Activated T-cell treated with anti-CD3 and anti-CD28 coated beads for 24 hours (primary cell): ENCODE measurements around the gene PGAP3.
"Not testable (repeated sequence)": the region's sequence is repeated elsewhere in the genome, so short reads cannot be mapped to it uniquely, and the experiment has no call there.

Source experiments
- DNase-seq: peaks from one replicate; pipeline ENCODE4 v3.0.0-alpha.2; 2020; ENCODE audit warnings: low read depth

PGAP3 gene, protein sequence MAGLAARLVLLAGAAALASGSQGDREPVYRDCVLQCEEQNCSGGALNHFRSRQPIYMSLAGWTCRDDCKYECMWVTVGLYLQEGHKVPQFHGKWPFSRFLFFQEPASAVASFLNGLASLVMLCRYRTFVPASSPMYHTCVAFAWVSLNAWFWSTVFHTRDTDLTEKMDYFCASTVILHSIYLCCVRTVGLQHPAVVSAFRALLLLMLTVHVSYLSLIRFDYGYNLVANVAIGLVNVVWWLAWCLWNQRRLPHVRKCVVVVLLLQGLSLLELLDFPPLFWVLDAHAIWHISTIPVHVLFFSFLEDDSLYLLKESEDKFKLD

DNA sequence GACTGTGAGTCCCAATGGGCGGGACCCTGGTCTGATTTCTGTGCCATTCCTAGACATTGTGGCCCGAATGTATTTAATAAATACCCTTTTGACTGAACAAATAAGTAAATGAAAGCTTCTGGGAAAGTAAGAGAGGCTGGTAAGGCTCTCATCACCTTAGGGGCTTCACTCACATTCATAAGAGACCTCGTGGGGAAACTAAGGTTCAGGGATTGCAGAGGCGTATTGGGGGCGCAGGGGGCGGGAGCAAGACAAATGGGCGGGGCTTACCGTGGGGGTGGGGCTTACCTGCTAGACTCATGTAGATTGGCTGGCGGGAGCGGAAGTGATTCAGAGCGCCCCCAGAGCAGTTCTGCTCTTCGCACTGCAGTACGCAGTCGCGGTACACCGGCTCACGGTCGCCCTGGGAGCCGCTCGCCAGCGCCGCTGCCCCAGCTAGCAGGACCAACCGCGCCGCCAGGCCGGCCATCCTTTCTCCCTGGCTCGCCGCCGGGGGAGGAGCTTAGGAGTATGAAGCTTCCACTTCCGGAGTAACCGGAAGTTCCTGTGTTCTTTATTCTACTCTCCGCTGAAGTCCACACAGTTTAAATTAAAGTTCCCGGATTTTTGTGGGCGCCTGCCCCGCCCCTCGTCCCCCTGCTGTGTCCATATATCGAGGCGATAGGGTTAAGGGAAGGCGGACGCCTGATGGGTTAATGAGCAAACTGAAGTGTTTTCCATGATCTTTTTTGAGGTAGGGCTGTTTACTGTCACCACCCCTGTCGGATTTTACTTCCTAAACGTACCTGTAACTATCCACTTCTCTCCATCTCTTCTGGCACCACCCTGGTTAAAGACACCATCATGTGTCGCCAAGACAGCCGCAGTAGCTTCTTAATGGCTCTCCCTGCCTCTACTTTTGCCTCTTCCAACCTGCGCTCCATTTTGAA, at the start of gene PGAP3:
TSS of gene PGAP3 (minus strand) at position 512 of the 929 bp plus-strand sequence. CDS start at position 469, 43 bp downstream.
- DNase-seq: peak; percentile 77

DNA sequence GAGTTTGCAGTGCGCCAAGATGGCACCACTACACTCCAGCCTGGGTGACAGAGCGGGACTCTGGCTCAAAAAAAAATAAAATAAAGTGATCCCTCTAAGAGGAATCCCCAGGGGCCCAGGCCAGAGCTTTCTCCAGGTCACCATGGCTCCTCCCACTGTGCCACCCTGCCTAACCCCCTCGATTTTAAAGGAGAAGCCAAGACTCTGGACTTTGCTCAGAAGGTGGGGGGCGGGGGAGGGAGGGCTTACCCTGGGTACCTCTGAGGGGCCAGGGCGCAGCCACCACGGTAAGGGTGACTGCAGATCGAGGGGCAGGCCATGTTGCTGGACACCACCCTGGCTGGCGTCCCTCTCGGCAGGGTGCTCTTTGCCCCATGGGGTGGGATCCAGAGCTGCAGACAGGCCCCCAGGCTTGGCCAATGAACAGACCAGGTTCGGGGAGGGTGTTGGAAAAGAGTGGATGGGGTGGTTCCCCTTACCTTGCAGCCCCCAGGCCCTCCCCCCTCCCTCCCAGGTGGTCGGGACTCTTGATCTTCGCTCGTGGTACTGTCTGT, 49.4 kb upstream of the PGAP3 start:
- DNase-seq: no peak

DNA sequence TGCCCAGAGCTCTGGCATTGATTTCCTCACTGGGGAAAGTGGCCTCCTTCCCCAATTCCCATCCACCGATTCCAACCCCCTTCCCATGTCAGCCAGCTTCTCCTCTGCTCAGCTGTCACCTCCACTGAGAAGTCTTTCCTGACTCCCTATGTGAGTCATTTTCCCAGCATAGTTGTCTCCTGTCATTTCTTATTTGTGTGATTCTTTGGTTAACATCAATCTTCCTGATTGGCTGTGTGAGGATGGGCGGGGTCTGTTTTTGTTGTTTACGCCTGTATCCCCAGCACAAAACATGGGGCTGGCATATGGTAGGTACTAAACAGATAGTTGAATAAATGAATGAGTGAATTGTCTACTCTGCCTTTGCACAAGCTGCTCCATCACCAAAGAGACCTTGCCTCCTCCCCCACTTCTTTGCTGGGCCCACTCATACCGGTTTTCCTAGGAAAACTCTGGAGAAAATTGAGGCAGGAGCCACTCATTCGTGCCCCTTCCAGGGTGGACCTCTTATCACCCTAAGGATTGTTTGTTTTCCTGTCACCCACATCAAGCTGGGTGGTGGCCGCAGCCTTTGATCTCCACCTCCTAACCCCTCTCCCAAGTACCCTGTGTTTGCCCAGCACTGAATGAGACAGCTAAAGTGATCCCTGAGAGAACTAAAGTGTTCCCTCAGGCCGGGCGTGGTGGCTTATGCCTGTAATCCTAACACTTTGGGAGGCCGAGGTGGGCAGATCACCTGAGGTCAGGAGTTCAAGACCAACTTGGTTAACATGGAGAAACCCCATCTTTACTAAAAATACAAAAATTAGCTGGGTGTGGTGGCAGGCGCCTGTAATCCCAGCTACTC, 48.7 kb upstream of the PGAP3 start:
- DNase-seq: no peak

DNA sequence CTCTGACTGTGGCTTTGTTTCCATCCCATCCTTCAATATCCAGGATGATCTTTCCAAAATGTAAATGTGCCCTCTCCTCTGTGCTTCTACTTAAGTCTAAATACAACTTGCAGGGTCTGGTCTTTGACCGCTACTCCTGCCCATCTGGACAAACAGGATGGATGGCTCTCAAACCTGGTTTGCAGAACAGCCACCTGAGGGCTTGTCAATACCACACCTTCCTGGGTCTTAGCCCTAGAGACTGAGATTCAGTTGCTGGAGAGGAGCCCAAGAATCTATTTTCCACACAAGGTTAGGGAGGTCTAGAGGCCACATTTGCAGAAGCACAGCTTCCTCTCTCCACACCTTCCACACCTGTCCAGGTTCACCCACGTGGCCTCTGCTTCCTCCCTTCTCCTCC, 48.0 kb upstream of the PGAP3 start:
- no peak for DNase-seq

DNA sequence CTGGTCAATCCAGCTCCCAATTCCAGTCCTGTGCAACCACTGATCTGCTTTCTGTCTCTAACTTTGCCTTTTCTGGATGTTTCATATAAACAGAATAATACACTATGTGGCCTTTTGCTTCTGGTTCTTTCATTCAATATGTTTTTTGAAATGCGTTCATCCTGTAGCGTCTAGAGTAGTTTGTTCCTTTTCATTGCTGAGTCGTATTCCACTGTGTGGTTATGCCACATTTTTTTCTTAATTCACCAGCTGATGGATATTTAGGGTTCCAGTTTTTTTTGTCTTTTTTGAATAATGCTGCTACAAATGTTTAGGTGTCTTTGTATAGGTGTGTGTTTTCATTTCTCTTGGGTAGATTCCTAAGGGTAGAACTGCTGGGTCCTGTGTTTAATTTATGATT, 44.7 kb upstream of the PGAP3 start:
- DNase-seq: no peak

DNA sequence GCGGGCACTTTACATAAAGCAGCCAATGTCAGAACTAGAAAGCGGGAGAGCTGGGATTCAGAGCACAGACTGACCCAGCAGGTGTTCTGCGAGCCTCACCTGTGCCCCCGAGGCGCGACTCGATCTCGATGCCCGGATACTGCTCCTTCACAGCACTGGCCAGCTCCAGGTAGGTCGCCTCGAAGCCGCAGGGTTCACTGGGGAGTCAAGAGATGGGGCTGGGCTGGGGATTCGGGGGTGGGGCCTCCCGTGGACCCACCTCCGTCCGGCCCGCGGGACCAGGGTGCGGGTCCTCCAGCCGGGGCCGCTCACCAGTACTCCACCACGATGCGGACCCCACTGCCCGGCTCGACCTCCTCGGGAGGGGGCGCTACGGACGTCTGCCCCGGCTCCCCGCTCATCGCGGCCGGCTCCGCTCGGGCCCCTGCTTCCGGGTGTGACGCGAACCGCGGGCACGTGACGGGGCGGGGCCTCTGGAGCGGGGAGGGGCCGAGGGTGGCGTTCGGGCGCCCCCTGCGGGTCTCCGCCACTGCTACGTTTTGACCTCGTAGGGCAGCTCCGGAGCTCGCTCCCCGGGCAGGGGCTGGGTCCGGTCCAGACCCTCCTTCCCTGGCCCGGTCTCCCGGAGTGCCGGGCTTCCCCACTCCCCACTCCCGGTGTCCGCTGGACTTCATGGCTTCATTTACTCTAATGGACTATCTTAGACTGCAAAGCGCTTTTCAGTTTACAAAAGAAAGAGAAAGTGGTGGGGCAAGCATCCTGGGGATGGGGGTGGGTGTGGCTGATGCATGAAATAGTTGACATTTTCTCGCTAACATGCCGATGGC, 42.5 kb upstream of the PGAP3 start, which contains the start of gene MIEN1:
TSS of gene MIEN1 (minus strand) at position 438 of the 827 bp plus-strand sequence. CDS start at position 401, 37 bp downstream.
- peak; percentile 91 for DNase-seq

DNA sequence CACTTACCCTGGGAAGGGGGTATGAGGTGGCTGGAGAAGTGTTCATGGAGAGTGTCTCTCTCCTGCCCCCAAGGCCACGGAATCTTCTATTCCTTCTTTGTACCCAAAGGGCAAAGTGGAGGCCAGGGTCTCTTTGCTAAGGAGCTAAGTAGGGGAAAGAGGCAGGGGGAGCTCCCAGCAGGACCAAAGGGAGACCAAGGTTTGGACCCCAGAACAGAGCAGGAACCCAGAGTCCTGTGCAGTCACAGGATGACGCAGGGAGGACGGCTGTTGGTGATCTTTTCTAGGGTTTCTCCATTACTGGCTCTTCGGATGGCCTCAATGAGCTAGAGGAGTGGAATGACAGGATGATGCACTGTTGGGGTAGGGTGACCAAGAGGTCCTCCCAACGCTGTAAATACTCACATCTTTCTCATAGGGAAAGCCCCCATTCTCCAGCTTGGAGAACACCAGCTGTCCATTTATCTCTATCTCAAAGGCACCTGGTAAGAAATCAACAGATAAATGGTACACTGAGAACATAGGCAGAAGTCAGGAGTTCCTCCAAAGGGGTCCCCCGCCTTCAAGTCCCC, 41.5 kb upstream of the PGAP3 start:
- DNase-seq: no peak

DNA sequence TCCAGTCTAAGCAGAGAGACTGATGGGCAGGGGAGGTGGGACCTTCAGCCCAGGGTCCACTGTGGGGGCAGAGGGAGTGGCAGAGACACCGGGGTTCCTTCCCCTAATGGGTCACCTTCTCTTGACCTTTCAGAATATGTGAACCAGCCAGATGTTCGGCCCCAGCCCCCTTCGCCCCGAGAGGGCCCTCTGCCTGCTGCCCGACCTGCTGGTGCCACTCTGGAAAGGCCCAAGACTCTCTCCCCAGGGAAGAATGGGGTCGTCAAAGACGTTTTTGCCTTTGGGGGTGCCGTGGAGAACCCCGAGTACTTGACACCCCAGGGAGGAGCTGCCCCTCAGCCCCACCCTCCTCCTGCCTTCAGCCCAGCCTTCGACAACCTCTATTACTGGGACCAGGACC, 39.7 kb upstream of the PGAP3 start:
- DNase-seq: no peak

DNA sequence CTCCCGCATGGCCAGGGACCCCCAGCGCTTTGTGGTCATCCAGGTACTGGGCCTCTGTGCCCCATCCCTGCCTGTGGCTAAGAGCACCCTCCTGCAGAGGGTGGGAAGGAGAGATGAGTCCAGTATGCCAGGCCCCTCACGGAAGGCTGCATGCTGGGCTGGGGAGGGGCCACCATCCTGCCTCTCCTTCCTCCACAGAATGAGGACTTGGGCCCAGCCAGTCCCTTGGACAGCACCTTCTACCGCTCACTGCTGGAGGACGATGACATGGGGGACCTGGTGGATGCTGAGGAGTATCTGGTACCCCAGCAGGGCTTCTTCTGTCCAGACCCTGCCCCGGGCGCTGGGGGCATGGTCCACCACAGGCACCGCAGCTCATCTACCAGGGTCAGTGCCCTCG, 38.8 kb upstream of the PGAP3 start:
- DNase-seq: no peak

DNA sequence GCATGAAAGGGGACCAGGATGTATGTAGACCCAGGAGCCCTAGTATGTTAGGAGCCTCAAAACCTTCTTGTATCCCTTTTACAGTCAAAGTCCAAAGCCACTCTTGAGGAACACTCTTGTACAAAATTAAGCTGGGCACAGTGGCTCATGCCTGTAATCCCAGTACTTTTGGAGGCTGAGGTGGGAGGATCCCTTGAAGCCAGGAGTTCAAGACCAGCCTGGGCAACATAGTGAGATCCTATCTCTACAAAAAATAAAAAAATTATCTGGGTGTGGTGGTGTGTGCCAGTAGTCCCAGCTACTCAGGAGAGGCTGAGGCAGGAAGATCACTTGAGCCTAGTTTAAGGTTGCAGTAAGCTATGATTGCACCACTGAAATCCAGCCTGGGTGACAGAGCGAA, 38.1 kb upstream of the PGAP3 start:
- DNase-seq: not testable (repeated sequence)

DNA sequence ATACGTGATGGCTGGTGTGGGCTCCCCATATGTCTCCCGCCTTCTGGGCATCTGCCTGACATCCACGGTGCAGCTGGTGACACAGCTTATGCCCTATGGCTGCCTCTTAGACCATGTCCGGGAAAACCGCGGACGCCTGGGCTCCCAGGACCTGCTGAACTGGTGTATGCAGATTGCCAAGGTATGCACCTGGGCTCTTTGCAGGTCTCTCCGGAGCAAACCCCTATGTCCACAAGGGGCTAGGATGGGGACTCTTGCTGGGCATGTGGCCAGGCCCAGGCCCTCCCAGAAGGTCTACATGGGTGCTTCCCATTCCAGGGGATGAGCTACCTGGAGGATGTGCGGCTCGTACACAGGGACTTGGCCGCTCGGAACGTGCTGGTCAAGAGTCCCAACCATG, 36.9 kb upstream of the PGAP3 start:
- no peak for DNase-seq

DNA sequence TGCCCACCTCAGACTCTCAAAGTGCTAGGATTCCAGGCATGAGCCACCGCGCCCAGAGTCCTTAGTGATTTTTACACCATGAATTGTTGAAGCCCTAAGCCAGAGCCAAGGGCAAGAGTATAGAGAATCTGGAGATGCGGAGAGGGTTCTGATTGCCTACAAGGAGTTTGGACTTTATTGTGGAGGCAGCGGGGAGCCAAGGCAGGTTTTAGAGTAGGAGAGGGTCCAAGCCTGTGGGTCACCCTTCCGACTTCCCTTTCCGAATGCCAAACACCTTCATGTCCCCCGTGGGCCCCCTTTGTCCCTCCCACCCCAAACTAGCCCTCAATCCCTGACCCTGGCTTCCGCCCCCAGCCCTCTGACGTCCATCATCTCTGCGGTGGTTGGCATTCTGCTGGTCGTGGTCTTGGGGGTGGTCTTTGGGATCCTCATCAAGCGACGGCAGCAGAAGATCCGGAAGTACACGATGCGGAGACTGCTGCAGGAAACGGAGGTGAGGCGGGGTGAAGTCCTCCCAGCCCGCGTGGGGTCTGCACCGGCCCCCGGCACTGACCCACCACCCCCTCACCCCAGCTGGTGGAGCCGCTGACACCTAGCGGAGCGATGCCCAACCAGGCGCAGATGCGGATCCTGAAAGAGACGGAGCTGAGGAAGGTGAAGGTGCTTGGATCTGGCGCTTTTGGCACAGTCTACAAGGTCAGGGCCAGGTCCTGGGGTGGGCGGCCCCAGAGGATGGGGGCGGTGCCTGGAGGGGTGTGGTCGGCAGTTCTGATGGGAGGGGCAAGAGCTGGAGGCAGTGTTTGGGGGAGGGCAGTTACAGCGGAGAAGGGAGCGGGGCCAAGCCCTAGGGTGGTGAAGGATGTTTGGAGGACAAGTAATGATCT, 35.4 kb upstream of the PGAP3 start:
- DNase-seq: no peak

DNA sequence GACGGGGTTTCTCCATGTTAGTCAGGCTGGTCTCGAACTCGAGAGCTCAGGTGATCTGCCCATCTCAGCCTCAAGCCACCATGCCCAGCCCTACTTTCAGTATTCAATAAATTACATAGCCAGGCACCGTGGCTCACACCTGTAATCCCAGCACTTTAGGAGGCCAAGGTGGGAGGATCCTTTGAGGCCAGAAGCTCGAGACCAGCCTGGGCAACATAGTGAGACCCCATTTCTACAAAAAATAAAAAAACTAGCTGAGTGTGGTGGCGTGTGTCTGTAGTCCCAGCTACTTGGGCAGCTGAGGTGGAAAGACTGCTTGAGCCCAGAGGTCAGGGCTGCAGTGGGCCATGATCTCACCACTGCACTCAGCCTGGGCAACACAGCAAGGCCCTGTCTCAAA, 34.2 kb upstream of the PGAP3 start:
- no peak for DNase-seq

DNA sequence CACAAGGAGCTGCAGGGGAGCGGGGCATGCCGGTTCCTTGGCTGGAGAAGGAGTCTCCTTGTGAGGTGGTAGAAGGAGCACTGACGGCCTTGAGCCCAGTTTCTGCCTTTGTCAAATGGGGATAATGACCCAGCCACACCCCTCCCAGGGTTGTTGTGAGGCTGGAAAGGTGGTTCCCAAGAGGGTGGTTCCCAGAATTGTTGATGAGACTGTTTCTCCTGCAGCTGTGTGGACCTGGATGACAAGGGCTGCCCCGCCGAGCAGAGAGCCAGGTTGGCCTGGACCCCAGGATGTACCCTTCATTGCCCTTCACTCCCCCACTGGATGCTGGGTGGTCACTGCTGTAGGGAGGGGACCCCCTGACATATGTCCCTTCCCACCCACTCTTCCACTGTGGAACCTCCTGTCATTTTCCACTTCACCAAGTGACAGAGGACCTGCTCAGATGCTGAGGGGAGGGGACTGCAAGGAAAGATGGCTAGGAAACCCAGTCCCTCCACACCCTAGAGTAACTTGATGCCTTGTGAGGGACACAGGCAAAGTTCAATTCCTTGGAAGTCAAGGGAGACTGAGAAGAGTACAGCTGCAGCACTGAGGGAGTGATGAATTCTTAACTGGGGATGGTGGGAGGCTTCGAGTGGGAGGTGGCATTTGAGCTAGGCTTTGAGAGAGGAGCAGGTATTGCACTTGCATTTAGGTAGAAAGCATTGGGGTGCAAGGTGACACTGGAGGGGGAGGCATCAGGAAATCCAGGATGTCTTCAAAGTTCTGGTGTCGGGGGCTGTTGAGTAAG, 31.9 kb upstream of the PGAP3 start:
- DNase-seq: no peak

DNA sequence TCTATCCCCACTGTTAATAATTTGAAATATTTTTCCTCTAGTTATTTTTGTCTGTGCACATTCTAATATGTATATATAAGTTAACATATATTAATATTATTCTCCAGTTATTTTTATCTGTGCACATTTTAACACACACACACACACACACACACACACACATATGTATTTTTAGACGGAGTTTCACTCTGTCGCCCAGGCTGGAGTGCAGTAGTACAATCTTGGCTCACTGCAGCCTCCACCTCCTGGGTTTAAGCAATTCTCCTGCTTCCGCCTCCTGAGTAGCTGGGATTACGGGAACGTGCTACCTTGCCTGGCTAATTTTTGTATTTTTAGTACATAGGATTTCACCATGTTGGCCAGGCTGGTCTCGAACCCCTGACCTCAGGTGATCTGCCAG, 29.8 kb upstream of the PGAP3 start:
- no peak for DNase-seq

DNA sequence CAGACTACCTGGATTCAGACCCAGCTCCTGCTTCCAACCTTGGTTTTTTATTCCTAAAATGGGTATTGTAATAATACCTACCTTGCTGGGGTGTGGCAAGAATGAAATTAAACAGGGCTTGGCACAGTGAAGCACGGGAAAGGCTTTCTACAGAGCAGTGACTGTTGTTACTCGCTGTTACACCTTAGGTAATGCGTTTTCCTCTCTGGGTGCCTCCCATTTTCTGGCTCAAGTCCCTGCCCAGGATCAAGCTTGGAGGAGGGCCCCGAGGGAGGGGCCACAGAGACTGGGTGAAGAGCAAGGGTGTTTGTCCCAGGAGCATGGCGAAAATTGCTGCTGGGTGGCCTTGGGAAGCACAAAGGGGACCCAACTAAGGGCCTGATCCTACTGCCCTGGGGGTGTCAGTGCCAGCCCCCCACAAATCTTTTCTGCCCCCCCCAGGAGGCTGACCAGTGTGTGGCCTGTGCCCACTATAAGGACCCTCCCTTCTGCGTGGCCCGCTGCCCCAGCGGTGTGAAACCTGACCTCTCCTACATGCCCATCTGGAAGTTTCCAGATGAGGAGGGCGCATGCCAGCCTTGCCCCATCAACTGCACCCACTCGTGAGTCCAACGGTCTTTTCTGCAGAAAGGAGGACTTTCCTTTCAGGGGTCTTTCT, 29.2 kb upstream of the PGAP3 start:
- no peak for DNase-seq

DNA sequence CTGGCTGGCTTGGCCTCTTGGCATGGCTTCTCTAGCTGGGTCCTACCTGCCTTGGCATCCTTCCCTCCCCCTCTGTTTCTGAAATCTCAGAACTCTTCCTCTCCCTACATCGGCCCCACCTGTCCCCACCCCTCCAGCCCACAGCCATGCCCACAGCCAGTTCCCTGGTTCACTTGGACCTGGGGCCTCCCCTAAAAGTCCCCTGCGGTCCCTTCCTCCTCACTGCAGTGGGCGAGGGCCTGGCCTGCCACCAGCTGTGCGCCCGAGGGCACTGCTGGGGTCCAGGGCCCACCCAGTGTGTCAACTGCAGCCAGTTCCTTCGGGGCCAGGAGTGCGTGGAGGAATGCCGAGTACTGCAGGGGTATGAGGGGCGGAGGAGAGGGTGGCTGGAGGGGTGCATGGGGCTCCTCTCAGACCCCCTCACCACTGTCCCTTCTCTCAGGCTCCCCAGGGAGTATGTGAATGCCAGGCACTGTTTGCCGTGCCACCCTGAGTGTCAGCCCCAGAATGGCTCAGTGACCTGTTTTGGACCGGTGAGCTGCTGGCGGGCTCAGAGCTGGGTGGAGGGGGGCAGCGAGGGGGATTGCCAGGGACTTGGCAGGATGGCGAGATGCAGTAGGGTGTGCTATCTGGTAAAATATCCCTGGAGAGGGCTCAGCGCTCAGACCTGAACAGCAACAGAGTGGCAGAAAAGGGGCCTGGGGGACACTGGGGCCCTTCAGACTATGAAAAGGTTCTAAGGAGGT, 28.4 kb upstream of the PGAP3 start:
- DNase-seq: no peak
